ENCODE data around the gene ITGA3.

Gene ITGA3

GRCh38 chr17:50064253-50065001 is 8.5 kb downstream of the ITGA3 start:
- TF ChIP-seq CTCF (conservative IDR thresholded peaks at IDR 0.05; ENCODE audit: low read depth, low read length), result no peak
- H3K27me3 ChIP-seq (ENCODE audit: insufficient read depth, low read depth), result peaks cover 5% of the 10 kb centered on the region; the same call in 1 of the 2 replicates
- no peaks in the 10 kb centered on the region for H3K36me3 ChIP-seq (ENCODE audit: insufficient read depth)
- no peaks in the 10 kb centered on the region for H4K20me1 ChIP-seq (ENCODE audit: insufficient read depth)
- H2AFZ ChIP-seq (ENCODE audit: low read depth), result no peak overlapping the region
- no peaks in the 10 kb centered on the region for H3K4me1 ChIP-seq (ENCODE audit: low read depth, poor library complexity, severe bottlenecking)
- H3K27ac ChIP-seq, result no peak overlapping the region
- H3K79me2 ChIP-seq (ENCODE audit: insufficient read depth, low read depth), result no peaks in the 10 kb centered on the region
- no peak overlapping the region for H3K9ac ChIP-seq
- H3K4me2 ChIP-seq, result no peak overlapping the region
- no peak overlapping the region for H3K4me3 ChIP-seq (IDR thresholded peaks at IDR 0.05; ENCODE audit: insufficient read depth, low read depth, low read length)

GRCh38 chr17:50065056-50065455 is 9.1 kb downstream of the ITGA3 start:
- Histone ChIP-seq H3K27me3 (ENCODE audit: insufficient read depth, low read depth) (peaks cover 3% of the 10 kb centered on the region; the same call in 1 of the 2 replicates), H3K4me2 (no peak overlapping the region), H3K79me2 (ENCODE audit: insufficient read depth, low read depth) (no peaks in the 10 kb centered on the region), H3K4me3 (IDR thresholded peaks at IDR 0.05; ENCODE audit: insufficient read depth, low read depth, low read length) (no peak overlapping the region), H3K36me3 (ENCODE audit: insufficient read depth) (no peaks in the 10 kb centered on the region), H3K9ac (no peak overlapping the region), H4K20me1 (ENCODE audit: insufficient read depth) (no peaks in the 10 kb centered on the region), H3K4me1 (ENCODE audit: low read depth, poor library complexity, severe bottlenecking) (no peaks in the 10 kb centered on the region), H2AFZ (ENCODE audit: low read depth) (no peak overlapping the region), H3K27ac (no peak overlapping the region)
- TF ChIP-seq CTCF (conservative IDR thresholded peaks at IDR 0.05; ENCODE audit: low read depth, low read length), result no peak

GRCh38 chr17:50066995-50067394 is 11.1 kb downstream of the ITGA3 start:
- H3K36me3 ChIP-seq (ENCODE audit: insufficient read depth), result no peaks in the 10 kb centered on the region
- H2AFZ ChIP-seq (ENCODE audit: low read depth), result no peak overlapping the region
- H3K4me3 ChIP-seq (IDR thresholded peaks at IDR 0.05; ENCODE audit: insufficient read depth, low read depth, low read length), result no peak overlapping the region
- H3K27ac ChIP-seq, result no peak overlapping the region
- no peaks in the 10 kb centered on the region for H3K4me1 ChIP-seq (ENCODE audit: low read depth, poor library complexity, severe bottlenecking)
- no peaks in the 10 kb centered on the region for H4K20me1 ChIP-seq (ENCODE audit: insufficient read depth)
- H3K9ac ChIP-seq, result no peak overlapping the region
- no peak overlapping the region for H3K4me2 ChIP-seq
- H3K27me3 ChIP-seq (ENCODE audit: insufficient read depth, low read depth), result no peaks in the 10 kb centered on the region; the same call in 1 of the 2 replicates
- TF ChIP-seq CTCF (conservative IDR thresholded peaks at IDR 0.05; ENCODE audit: low read depth, low read length), result no peak
- no peaks in the 10 kb centered on the region for H3K79me2 ChIP-seq (ENCODE audit: insufficient read depth, low read depth)

GRCh38 chr17:50067996-50068395 is 12.1 kb downstream of the ITGA3 start:
- no peaks in the 10 kb centered on the region for H4K20me1 ChIP-seq (ENCODE audit: insufficient read depth)
- no peak overlapping the region for H3K9ac ChIP-seq
- H3K4me1 ChIP-seq (ENCODE audit: low read depth, poor library complexity, severe bottlenecking), result no peaks in the 10 kb centered on the region
- no peak for TF ChIP-seq CTCF (conservative IDR thresholded peaks at IDR 0.05; ENCODE audit: low read depth, low read length)
- no peaks in the 10 kb centered on the region for H3K79me2 ChIP-seq (ENCODE audit: insufficient read depth, low read depth)
- no peak overlapping the region for H3K4me3 ChIP-seq (IDR thresholded peaks at IDR 0.05; ENCODE audit: insufficient read depth, low read depth, low read length)
- H3K36me3 ChIP-seq (ENCODE audit: insufficient read depth), result no peaks in the 10 kb centered on the region
- no peak overlapping the region for H3K27ac ChIP-seq
- no peaks in the 10 kb centered on the region; the same call in 1 of the 2 replicates for H3K27me3 ChIP-seq (ENCODE audit: insufficient read depth, low read depth)
- no peak overlapping the region for H2AFZ ChIP-seq (ENCODE audit: low read depth)
- no peak overlapping the region for H3K4me2 ChIP-seq
